ENCODE data around the gene LENG9.

DNA sequence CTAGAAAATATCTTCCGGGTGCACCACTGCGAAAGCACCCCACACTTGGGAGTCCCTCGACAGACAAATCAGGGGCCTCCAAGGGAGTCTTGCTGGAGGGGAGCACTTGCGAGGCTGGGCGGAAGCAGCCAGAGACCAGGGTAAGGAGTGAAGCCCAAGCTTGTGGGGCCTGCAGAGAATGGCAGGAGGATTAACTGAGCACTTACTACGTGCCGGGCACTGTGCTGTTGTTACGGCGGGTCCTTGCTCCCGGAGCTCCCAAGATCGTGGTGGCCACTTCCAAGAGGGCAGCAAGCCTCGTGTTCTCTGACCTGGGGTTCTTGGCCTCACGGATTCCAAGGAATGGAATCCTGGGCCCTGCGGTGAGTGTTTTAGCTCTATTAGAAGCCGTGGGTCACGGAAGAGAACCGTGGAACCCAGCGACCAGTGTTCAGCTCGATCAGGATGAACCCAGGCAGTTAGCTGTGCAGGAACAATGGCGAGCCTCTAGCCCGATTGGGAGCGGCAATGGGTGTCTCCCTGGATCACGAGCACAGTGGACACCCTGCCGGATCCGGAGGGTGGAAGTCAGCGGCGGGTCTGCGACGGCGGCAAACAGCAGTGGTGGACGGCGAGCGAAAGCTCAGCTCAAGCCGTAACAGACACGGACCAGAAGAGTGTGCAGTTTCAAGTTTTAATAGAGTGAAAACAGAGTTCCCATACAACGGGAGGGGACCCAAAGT is 38.8 kb downstream of the LENG9 start:
- TF ChIP-seq, protein P1, sequence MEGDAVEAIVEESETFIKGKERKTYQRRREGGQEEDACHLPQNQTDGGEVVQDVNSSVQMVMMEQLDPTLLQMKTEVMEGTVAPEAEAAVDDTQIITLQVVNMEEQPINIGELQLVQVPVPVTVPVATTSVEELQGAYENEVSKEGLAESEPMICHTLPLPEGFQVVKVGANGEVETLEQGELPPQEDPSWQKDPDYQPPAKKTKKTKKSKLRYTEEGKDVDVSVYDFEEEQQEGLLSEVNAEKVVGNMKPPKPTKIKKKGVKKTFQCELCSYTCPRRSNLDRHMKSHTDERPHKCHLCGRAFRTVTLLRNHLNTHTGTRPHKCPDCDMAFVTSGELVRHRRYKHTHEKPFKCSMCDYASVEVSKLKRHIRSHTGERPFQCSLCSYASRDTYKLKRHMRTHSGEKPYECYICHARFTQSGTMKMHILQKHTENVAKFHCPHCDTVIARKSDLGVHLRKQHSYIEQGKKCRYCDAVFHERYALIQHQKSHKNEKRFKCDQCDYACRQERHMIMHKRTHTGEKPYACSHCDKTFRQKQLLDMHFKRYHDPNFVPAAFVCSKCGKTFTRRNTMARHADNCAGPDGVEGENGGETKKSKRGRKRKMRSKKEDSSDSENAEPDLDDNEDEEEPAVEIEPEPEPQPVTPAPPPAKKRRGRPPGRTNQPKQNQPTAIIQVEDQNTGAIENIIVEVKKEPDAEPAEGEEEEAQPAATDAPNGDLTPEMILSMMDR (IDR thresholded peaks at IDR 0.05 in 8 of 11, conservative IDR thresholded peaks at IDR 0.05 in 3 of 11) = no peak
- TF ChIP-seq POLR2A (IDR thresholded peaks at IDR 0.05) = no peak
- no peak for TF ChIP-seq POLR2AphosphoS5 (IDR thresholded peaks at IDR 0.05)
